Choroid plexus epithelial cell (primary cell): ENCODE results near the gene RAB15.

Experiments
- DNase-seq: peaks from one replicate; pipeline ENCODE4 v3.0.0-alpha.2; 2010; ENCODE audit warnings: low read depth
- H3K4me3 ChIP-seq: 2 replicates; pipeline ENCODE4 v1.5.1; 2011; ENCODE audit warnings: low read depth, mild to moderate bottlenecking, control low read depth, low read length, moderate library complexity
- TF ChIP-seq, protein P1 (sequence below): conservative IDR thresholded peaks from 2 replicates; pipeline ENCODE4 v1.5.1; 2011; ENCODE audit warnings: low read depth, mild to moderate bottlenecking, control low read depth, inconsistent platforms, low read length, moderate library complexity

Gene RAB15

DNA sequence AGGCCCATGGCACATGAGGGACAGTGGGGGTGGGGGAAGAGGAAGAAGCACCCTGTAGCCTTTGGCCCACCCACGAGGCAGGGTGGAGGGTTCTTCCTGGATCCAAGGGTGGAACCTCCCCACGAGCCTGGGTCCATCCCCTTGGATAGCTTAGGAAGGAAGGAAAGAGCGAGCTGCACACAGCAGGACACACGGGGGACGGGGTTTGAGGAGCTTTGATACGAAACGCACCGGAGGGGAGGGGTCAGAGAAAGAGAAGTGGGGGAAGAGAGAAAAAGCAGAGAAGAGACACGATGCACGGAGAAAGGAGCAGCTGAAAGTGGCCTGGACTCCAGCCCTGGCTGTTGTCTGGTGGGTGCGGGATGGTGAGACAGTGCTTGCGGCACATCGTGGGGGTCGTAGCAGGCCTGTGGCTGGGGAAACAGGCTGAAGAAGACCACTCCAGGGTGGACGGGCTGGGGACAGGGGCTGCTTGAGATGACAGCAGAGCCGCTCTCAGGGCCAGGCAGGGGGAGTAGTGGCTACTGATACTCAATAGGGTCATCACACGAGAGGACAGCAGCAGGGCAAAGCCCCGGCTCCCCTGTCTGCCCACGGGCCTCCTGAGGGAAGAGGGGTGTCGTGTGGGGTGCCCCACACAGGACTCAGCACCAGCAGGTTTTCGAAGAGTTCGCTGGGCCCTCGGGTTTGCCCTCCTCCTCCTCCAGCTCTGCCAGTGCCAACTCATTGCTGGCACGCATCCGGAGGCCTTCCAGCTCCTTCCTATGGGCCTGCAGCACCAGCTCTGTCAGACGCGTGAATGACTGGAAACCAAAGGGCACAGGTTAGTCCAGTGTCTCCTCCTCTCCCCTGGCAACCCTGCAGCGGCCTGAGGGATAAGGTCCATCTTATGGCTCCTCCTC, 24.2 kb downstream of the RAB15 start:
- H3K4me3 ChIP-seq: no peak overlapping the region
- TF ChIP-seq, protein P1, sequence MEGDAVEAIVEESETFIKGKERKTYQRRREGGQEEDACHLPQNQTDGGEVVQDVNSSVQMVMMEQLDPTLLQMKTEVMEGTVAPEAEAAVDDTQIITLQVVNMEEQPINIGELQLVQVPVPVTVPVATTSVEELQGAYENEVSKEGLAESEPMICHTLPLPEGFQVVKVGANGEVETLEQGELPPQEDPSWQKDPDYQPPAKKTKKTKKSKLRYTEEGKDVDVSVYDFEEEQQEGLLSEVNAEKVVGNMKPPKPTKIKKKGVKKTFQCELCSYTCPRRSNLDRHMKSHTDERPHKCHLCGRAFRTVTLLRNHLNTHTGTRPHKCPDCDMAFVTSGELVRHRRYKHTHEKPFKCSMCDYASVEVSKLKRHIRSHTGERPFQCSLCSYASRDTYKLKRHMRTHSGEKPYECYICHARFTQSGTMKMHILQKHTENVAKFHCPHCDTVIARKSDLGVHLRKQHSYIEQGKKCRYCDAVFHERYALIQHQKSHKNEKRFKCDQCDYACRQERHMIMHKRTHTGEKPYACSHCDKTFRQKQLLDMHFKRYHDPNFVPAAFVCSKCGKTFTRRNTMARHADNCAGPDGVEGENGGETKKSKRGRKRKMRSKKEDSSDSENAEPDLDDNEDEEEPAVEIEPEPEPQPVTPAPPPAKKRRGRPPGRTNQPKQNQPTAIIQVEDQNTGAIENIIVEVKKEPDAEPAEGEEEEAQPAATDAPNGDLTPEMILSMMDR: no peak
- DNase-seq: no peak

DNA sequence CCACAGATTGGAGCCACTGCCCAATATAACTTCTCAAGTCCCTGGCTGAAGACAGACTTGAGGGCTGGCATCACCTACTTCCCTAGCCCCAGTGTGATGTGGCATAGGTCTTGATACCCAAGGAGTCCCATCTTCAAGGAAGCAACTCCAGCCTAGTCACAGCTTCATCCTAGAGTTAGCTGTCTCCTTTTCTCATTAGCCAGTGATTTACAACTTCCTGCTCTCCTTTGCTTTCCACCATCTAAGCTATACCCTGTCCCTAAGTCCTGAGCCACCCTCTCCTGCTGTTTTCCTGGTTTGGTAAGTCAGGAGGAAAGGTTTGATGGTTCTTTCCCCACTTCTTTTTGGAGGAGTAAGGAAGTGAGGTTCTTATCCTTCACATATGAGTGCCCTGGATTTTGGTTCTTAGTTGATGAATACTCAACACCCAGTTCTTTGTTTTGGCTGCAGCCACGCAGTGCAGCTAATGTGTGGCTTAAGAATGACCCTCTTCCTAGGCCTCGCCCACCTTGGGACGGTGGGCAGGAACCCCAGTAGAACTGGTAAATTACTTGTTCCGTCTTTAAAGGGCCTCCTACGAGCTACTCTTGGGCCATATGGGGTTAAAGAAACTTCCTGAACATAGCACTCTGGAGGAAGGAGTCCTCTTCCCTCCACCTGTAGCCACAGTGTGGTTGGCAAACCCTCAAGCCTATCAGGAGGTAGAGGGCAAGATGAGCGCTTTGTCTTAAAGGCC, 25.7 kb downstream of the RAB15 start:
- TF ChIP-seq, protein P1: no peak
- H3K4me3 ChIP-seq: no peak overlapping the region
- DNase-seq: no peak

DNA sequence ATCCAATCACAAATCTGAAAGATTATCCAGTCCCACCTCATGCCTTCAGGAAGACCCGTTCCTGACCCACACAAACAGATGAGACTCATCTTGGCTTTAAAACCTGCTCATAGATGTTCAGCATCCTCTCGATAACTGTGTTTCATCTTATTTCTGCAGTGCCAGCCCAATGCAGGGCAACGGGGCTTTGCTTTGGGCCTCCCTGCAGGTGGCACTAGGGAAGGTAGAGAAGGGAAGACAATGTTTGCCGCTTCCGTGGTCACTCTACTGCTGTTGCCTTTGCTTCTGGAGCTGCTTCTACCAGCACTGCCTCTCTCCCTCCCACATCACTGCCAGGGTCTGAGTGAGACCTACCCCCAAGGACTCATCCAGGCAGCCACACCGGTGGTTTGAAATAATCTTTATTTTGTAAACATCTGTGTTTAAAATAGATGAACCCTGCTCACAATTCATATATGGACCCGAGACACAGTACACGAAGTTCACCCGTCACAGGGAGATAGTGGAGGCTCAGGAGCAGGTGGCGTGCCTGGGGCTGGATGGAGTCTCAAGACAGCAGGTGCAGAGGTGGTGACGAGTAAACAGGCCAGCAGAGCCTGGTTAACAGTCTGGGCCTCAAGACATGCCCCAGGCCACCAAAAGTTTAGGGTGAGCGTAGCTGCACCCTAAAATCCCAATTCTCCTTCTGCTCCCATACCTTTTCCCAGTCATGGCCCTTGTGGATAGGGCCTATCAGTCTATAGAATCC, 26.5 kb downstream of the RAB15 start:
- H3K4me3 ChIP-seq: no peak overlapping the region
- TF ChIP-seq, protein P1: no peak
- DNase-seq: no peak

DNA sequence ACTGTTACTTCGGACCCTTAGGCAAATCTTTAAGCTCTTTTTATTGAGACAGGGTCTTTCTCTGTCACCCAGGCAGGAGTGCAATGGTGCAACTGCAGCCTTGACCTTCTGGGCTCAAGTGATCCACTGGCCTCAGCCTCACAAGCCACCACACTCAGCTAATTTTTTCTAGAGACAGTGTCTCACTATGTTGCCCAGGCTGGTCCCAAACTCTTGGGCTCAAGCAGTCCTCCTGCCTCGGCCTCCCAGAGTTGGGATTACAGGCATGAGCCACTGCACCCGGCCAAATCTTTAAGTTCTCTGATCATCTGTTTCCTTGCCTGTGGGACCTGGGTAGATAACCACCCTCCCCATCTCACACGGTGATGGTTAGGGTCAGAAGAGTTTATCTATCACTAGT, 27.3 kb downstream of the RAB15 start:
- TF ChIP-seq, protein P1: no peak
- no peak overlapping the region for H3K4me3 ChIP-seq
- no peak for DNase-seq

DNA sequence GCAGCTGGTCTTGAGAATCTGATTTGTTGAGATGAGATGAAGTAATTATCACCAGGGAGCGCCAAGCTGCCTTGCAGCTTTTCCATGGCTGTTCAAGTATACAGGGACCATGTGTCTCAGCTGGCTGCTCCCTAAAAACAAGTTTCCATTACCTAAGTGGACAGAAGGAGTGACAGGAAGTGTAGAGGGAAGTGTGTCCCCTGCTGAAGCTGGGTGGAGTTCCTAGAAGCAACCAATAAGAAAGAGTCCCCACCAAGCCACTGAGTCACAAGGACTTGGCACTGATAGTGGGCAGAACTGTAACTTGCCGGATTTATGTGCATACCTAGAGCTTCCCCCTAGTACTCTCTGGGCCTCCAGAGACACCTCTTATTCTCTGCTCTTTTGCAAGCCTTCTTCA, 28.1 kb downstream of the RAB15 start:
- no peak overlapping the region for H3K4me3 ChIP-seq
- TF ChIP-seq, protein P1: no peak
- no peak for DNase-seq

DNA sequence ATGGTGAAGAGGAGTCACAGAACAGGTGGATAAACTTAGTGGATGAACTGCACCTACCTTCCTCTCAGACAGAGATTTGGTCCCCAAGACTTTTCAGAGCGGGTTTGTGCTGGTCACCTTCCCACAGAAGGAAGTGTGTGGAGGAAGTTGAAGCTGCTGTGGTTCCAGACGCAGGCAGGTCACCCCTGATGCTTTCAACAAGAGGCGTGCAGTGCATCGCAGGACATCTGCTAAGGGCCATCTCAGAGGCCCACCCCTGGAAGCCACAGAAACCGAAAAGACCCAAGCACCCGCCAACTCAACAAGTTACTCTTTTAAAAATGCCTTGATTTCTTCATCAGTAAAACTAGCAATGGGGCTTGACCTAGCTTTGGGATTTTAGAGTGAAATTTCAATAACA, 28.6 kb downstream of the RAB15 start:
- TF ChIP-seq, protein P1: no peak
- H3K4me3 ChIP-seq: no peak overlapping the region
- DNase-seq: no peak
